Mesodermal cell (in vitro differentiated cells): ENCODE results near the gene EML1.

ENCODE experiments used
- H3K27ac ChIP-seq: 2 replicates; pipeline ENCODE4 v1.7.0; 2013; ENCODE audit warnings: mild to moderate bottlenecking, low read depth, low read length, moderate library complexity; ENCODE audit not compliant: severe bottlenecking
- H3K36me3 ChIP-seq: 2 replicates; pipeline ENCODE4 v1.7.1; 2013; ENCODE audit warnings: mild to moderate bottlenecking, low read length, moderate library complexity; ENCODE audit not compliant: control insufficient read depth, insufficient read depth
- H3K4me1 ChIP-seq: one replicate; pipeline ENCODE4 v1.7.1; 2013; ENCODE audit warnings: mild to moderate bottlenecking, low read length; ENCODE audit not compliant: insufficient read depth, control insufficient read depth, poor library complexity, severe bottlenecking
- H3K4me3 ChIP-seq: 2 replicates; pipeline ENCODE4 v1.7.0; 2013; ENCODE audit warnings: low read length, control low read depth, mild to moderate bottlenecking; ENCODE audit not compliant: insufficient read depth, poor library complexity, severe bottlenecking; ENCODE audit errors: extremely low read depth
- H3K9me3 ChIP-seq: 2 replicates; pipeline ENCODE4 v1.7.1; 2013; ENCODE audit warnings: mild to moderate bottlenecking, low read length, moderate library complexity; ENCODE audit not compliant: control insufficient read depth
- WGBS, 2 experiments: methylation state at CpG; one replicate each; pipeline ENCODE4 v1.1.5; 2013; ENCODE audit warnings: missing lambda C conversion rate in 2 of 2; ENCODE audit not compliant: insufficient coverage in 2 of 2; 5-methylcytosine and 5-hydroxymethylcytosine counted together

EML1 gene

DNA sequence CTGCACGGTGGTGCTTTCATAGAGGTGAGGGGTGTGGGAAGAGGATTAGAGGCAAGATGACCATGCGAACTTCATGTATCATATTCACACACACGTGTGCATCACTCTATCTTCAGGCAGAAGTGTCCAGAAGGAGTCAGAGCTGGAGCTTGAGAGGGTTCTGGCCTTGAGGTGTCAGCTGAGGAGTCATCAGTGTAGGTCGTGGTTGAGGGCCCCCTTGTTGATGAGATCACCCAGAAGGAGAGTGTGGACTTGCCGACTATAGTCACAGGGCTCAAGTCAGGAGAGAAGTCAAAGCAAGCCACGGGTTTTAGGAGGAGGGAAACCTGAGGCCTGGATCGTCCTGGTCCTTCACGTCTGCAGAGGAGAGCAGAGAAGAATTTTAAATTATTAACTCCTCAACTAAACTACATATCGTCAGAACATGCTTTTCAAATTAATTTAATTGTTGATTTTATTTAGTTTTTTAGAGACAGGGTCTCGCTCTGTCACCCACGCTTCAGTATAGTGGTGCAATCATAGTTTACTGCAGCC is 25.4 kb downstream of the EML1 start:
- Histone ChIP-seq H3K27ac (no peak overlapping the region), H3K9me3 (no peaks in the 10 kb centered on the region), H3K4me1 (no peaks in the 10 kb centered on the region), H3K36me3 (no peaks in the 10 kb centered on the region), H3K4me3 (no peak overlapping the region)
- WGBS, 2 experiments: 97% methylated on average over 5 to 7 of the region's 11 CpGs

DNA sequence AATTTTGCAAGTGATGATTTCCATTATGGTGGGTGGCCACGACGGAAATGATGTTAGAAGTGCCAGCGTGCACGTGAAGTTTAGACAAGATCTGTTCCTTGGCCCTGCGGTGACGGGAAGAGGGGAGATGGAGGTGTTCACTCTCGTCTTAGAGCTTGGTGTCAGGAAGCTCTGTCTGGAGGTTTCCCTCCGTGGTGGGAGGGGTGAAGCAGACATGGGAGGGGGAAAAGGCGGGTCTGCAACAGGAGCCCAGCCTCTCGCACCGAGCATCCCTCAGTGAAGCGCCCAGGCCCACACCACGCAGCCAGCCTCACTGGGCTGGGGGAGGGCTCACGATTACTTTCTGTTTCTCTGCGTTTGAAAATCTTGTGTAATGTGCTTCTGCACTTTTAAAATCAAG is 26.3 kb downstream of the EML1 start:
- 59 to 60% methylated on average over 12 to 13 of the region's 15 CpGs for WGBS, 2 experiments
- Histone ChIP-seq H3K9me3 (no peaks in the 10 kb centered on the region), H3K36me3 (no peaks in the 10 kb centered on the region), H3K27ac (no peak overlapping the region), H3K4me3 (no peak overlapping the region), H3K4me1 (no peaks in the 10 kb centered on the region)

DNA sequence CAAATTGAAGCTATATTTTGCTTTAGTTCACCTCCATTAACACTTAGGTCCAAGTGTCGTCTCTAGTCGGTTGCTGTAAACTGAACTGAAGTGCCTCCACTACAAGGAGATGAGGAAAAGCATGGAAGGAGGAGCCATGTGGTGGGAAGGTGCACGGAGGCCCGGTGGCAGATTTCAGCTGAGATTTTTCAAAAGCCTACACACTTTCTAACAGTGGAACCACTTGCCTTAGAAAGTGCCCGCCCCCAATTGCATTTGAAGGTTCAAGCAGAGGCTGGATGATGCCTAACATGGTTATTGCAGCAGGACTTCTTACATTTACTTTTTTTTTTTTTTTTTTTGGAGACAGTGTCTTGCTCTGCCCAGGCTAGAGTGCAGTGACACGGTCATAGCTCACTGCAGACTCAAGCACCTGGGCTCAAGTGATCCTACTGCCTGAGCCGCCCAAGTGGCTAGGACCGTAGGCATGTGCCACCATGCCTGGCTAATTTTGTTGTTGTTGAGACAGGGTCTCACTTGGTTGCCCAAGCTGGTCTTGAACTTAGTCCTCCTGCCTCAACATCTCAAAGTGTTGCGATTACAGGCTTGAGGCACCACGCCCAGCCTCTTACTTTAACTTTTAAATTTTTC is 27.6 kb downstream of the EML1 start:
- Histone ChIP-seq H3K27ac (no peak overlapping the region), H3K9me3 (no peaks in the 10 kb centered on the region), H3K4me3 (no peak overlapping the region), H3K4me1 (no peaks in the 10 kb centered on the region), H3K36me3 (no peaks in the 10 kb centered on the region)
- 90 to 98% methylated on average over 6 to 9 of the region's 10 CpGs for WGBS, 2 experiments

DNA sequence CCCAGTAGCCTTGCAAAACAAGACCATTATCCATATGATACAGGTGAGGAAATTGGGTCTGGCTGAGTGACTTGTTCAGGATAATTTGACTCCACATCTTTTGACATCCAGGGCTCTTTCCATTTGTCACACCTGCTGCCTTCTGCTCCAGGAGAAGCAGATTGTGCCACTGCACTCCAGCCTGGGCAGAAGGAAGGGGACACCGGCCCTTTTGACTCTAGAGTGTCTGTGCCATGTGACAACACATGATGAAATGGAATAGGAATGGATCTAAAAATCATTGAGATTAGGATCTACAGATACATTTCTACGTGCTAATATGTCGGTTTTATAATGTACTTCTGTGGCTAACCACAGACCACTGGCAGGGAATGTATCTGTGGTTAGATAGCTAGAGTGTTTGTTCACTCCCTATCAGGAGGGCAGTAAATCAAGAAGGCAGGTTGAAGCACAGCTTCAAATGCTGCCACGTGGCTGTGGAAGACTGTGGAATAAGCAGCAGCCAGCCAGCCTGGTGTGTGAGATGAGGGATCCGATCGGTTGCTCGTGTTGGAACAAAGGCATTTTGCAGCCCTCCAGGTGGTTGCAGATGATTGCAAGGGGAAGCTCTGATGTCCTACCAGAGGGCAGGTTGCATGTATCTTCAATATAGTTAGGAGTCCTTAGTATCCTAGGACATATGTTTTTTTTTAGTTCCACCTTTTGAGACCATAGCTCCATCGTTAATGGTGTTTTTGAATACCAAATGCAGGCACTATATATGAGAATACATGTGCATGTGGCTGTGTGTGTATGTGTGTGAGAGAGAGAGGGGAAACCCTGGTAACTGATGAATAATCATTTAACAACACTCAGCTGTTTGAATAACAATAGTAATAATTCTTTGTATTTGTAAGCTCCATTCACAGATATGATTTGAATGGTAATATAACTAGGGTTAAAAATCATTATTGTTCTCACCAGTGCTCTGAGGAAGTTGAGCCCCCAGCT is 28.6 kb downstream of the EML1 start:
- Histone ChIP-seq H3K27ac (no peak overlapping the region), H3K4me3 (no peak overlapping the region), H3K36me3 (no peaks in the 10 kb centered on the region), H3K4me1 (no peaks in the 10 kb centered on the region), H3K9me3 (no peaks in the 10 kb centered on the region)
- WGBS, 2 experiments: 61 to 73% methylated on average over 6 to 8 of the region's 8 CpGs

DNA sequence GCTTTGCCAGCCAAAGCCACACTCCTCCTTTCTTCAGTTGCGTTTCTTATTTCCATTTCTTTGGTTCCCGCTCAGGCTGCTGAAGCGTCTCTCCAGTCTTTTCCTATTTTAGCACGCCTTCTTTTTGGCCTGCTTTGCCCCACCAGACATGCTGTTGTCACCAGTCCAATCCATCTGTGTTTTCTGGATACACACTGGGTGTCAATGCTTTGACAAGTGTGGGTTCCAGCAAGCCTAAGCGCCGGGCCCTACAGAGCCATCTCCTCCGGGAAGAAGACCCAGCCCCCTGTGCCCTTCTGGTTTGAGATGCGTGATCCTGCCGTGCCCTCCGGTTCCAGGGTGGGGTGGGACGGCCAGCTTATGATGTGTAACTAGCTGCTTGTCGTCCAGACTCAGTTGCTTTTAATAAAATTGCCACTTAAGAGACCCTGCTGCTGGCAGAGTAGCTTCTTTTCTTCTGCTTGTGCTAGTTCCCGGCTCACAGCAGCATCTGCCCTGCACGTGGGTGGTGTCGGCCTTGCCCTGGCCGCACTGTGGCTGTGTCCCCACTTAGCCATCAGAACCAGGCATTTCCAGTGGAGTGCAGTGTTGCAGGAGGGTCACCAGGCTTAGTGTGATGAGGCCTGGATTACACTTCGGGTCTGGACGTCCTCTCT is 29.7 kb downstream of the EML1 start:
- Histone ChIP-seq H3K9me3 (no peaks in the 10 kb centered on the region), H3K4me3 (no peak overlapping the region), H3K27ac (no peak overlapping the region), H3K4me1 (no peaks in the 10 kb centered on the region), H3K36me3 (no peaks in the 10 kb centered on the region)
- WGBS, 2 experiments: 90 to 94% methylated on average over 14 to 15 of the region's 18 CpGs

DNA sequence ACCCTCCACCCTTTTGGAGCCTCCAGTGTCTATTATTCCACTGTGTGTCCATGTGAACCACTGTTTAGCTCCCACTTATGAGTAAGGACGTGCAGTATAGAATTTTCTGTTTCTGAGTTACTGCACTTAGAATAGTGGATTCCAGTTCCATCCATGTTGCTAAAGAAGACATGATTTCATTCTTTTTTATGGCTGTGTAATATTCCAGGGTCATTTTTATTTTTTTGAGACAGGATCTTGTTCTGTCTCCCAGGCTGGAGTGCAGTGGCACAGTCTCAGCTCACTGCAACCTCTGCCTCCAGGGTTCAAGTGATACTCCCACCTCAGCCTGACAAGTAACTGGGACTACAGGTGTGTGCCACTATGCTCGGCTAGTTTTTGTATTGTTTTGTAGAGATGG is 31.6 kb downstream of the EML1 start:
- Histone ChIP-seq H3K4me1 (no peaks in the 10 kb centered on the region), H3K27ac (no peak overlapping the region), H3K9me3 (no peaks in the 10 kb centered on the region), H3K36me3 (no peaks in the 10 kb centered on the region), H3K4me3 (no peak overlapping the region)
- 67 to 100% methylated on average over 1 of the region's 2 CpGs for WGBS, 2 experiments

DNA sequence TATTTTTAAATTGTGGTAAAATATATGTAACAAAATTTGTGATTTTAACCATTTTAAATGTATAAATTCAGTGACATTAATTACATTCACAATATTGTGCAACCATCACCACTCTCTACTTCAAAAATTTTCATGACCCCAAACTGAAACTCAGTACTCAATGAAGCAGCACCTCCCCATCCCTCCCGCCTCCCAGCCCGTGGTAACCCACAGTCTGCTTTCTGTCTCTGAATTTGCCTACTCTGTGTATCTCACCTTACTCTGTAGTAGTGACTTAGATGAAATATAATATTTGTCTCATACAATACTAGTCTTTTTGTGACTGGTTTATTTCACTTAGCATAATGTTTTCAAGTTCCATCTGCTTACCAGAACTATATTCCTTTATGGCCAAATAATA is 36.2 kb downstream of the EML1 start:
- no peaks in the 10 kb centered on the region for H3K36me3 ChIP-seq
- no peak overlapping the region for H3K4me3 ChIP-seq
- 83% methylated on average over 2 of the region's 2 CpGs; no CpG with 5 or more reads in 1 of the 2 experiments for WGBS, 2 experiments
- H3K27ac ChIP-seq: no peak overlapping the region
- H3K9me3 ChIP-seq: no peaks in the 10 kb centered on the region
- no peaks in the 10 kb centered on the region for H3K4me1 ChIP-seq

DNA sequence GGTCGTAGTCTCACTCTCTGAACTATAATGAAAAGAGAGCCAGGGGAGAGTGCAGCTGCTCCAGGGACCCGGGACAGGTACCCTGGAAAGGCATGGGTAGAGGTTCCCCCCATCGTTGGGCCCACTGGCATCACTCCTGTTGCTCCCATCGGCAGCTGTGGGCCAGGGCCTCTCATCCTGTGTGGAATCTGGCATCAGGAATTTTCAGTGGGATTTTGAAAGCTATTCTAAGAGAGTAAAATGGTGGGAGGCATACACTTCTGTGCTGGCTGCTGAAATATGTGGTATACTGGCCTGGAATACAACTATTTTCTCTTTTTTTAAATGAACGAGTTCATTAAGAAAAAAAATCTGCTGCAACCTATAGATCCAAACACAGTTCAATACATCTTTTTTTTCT is 38.1 kb downstream of the EML1 start:
- Histone ChIP-seq H3K4me3 (no peak overlapping the region), H3K9me3 (no peaks in the 10 kb centered on the region), H3K27ac (no peak overlapping the region), H3K4me1 (no peaks in the 10 kb centered on the region), H3K36me3 (no peaks in the 10 kb centered on the region)
- 90 to 94% methylated on average over 3 to 4 of the region's 5 CpGs for WGBS, 2 experiments

DNA sequence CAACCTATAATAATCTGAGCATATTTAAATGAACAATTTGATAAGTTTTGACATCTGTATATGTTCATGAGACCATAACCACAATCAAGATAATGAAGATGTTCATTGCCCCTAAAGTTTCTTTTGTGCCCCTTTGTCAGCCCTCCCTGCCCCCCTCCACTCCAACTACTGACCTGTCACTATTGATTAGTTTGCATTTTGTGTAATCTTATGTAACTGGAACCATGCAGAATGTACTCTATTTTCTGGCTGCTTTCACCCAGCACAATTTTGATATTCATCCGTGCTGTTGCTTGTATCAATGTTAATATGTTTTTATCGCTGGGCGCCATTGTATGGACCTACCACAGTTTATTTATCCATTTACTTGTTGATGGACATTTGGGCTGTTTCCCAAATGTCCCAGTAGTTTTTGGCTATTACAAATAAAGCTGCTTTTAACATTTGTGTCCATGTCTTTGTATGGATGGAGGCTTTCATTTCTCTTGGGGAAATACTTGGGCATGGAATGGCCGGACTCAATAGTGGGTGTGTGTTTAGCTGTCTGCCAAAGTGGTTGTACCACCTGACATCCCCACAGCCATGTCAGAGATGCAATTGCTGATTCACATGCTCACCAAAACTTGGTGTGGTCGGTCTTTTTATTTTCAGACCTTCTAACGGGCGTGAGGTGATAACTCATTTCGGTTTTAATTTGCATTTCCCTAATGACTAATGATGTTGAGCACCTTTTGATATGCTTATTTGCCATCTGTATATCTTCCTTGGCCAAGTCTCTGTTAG is 38.9 kb downstream of the EML1 start:
- Histone ChIP-seq H3K4me1 (peaks cover under 1% of the 10 kb centered on the region), H3K27ac (no peak overlapping the region), H3K9me3 (no peaks in the 10 kb centered on the region), H3K36me3 (no peaks in the 10 kb centered on the region), H3K4me3 (no peak overlapping the region)
- 71 to 87% methylated on average over 5 to 6 of the region's 8 CpGs for WGBS, 2 experiments

DNA sequence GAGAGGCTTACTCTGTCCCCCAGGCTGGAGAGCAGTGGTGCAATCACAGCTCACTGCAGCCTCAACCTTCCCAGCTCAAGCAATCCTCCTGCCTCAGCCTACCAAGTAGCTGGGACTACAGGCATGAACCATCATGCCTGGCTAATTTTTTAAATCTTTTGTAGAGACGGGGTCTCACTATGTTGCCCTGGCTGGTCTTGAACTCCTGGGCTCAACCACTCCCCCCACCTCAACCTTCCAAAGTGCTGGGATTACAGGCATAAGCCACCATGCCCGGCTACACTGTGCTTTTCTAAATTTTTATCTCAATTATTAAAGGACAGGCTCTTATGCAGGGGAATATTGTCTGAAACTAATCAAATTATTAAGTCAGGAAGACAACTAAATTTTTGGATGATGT is 44.6 kb downstream of the EML1 start:
- Histone ChIP-seq H3K36me3 (no peaks in the 10 kb centered on the region), H3K9me3 (no peaks in the 10 kb centered on the region), H3K4me1 (peaks cover 14% of the 10 kb centered on the region), H3K27ac (no peak overlapping the region), H3K4me3 (no peak overlapping the region)
- WGBS, 2 experiments: 93 to 100% methylated on average over 1 of the region's 2 CpGs
